VCaP (cell line): ENCODE data around the gene TRIM62.
"Not testable (repeated sequence)": the region's sequence is repeated elsewhere in the genome, so short reads cannot be mapped to it uniquely, and the experiment has no call there.

ENCODE experiments used
- H3K27ac ChIP-seq: fragments of 450-650 bp; 2 replicates; pipeline ENCODE4 v1.5.1; 2017
- CTCF ChIP-seq: fragments of 450-650 bp; conservative IDR thresholded peaks from 2 replicates; pipeline ENCODE4 v1.5.1; 2017; ENCODE audit warnings: mild to moderate bottlenecking, moderate library complexity

TRIM62 gene

GRCh38 chr1:33110477-33110876, 71.4 kb downstream of the TRIM62 start:
- no peak overlapping the region for H3K27ac ChIP-seq
- no peak for TF ChIP-seq CTCF

DNA sequence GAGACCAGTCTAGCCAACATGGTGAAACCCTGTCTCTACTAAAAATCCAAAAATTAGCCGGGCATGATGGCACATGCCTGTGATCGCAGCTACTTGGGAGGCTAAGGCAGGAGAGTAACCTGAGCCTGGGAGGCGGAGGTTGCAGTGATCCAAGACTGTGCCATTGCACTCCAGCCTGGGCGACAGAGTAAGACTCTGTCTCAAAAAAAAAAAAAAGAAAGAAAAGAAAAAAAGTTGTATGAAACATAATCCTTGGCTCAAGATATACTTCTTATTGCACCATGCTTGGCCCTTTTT, 81.8 kb downstream of the TRIM62 start:
- H3K27ac ChIP-seq = not testable (repeated sequence)

DNA sequence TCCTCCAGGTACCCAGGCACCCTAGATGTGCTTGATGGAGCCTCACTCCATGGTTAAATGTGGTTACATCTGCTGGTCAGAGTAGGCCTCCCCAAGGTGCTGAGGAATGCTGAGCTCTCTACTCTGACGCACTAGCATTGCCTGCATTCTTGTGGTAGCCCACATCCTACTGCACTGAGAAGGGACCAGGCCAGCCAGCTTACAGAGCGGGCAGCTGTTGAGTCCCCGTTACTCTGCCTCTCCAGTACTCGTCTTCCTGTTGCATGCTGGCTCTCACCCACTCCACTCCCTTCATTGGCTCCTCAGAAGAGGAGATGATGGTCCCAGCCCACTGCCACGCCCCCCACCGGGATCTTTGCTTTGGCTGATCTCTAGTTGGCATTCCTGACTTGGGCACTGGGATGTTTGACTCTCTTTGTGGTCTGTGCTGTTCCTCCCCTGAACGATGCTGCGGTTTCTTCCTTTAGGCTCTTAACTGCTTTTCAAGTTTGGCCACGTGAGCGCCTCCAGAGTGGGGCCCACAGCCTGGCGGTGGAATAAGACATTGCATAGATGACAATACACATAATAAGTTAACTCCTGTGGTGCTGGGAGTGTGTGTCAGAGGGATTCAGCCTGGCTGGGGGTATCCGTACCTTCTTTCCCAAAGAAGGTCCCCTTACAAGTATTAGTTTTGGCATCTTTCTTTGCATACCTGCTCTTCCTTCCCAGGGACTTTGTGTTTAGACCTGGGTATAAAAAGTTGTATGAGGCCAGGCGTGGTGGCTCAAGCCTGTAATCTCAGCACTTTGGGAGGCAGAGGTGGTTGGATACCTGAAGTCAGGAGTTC, 82.3 kb downstream of the TRIM62 start:
- TF ChIP-seq CTCF = no peak
- no peak overlapping the region for H3K27ac ChIP-seq

- H3K27ac ChIP-seq = no peak overlapping the region
These were observed 83.5 kb downstream of the TRIM62 start for GRCh38 chr1:33098371-33098770.

GRCh38 chr1:33097762-33098161, 84.1 kb downstream of the TRIM62 start:
- no peak overlapping the region for H3K27ac ChIP-seq
- no peak for TF ChIP-seq CTCF

More at GRCh38 chr1:33098371-33098770, 83.5 kb downstream of the TRIM62 start:
- no peak for TF ChIP-seq CTCF

DNA sequence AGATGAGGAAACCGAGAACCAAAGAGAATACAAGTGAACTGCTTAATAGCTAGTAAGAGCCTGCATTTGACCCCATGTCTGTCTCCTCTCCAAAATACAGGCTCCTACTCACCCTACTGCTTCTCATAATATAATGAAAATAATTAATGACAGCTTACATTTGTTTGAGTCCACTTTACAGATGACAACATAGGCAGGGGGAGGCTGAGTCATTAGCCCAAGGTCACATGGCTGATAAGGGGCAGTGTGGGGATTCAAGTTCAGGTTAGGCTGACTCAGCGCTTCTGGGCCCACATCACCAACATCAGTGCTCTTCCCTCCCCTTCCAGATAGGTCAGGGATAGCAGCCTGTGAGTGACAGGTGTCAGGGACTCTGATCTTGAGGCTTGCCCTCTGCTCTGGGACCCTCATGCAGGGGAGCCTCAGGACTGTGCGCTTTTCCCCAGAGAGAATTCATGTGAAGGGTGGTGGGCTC, 84.7 kb downstream of the TRIM62 start:
- no peak for TF ChIP-seq CTCF
- H3K27ac ChIP-seq = no peak overlapping the region

GRCh38 chr1:33096363-33097005, 85.4 kb downstream of the TRIM62 start:
- H3K27ac ChIP-seq = no peak overlapping the region
- TF ChIP-seq CTCF = no peak
